Spleen (tissue), 11 donors: ENCODE data around the gene PPP2R5E. TPM values are rescaled to one million over a fixed set of nuclear protein-coding genes. Genes with fewer than 3 reads are reported as not detected.

Experiments
- DNase-seq: peaks from one replicate; pipeline ENCODE4 v3.0.0-alpha.2; 2020
- H3K27ac ChIP-seq, 8 donors: fragments of 200-600 bp; sonication (generic) in 7 of 8; 1 replicate in 4 of 8; 2 replicates in 4 of 8; pipeline versions ENCODE4 v1.5.0 to v1.8.0; 2016 to 2021; ENCODE audit warnings: inconsistent platforms in 4 of 8, mild to moderate bottlenecking in 4 of 8, moderate library complexity in 1 of 8
- H3K27me3 ChIP-seq, 7 donors: fragments of 200-600 bp; sonication (generic) in 6 of 7; replicated peaks in 1 of 7; 1 replicate in 4 of 7; 2 replicates in 3 of 7; pipeline versions ENCODE4 v1.5.0 to v1.8.0; 2016 to 2021; ENCODE audit warnings: inconsistent platforms in 3 of 7, mild to moderate bottlenecking in 1 of 7
- H3K36me3 ChIP-seq, 6 donors: fragments of 200-600 bp; sonication (generic) in 5 of 6; 1 replicate in 4 of 6; 2 replicates in 2 of 6; pipeline versions ENCODE4 v1.5.0 to v1.8.0; 2016 to 2021; ENCODE audit warnings: inconsistent platforms in 2 of 6
- H3K4me1 ChIP-seq, 6 donors: fragments of 200-600 bp; sonication (generic) in 5 of 6; 1 replicate in 3 of 6; 2 replicates in 3 of 6; pipeline versions ENCODE4 v1.5.0 to v1.8.0; 2016 to 2021; ENCODE audit warnings: inconsistent platforms in 3 of 6
- H3K4me3 ChIP-seq, 8 donors: fragments of 200-600 bp; sonication (generic) in 7 of 8; 1 replicate in 4 of 8; 2 replicates in 4 of 8; pipeline versions ENCODE4 v1.5.0 to v1.8.0; 2016 to 2021; ENCODE audit warnings: inconsistent platforms in 4 of 8, mild to moderate bottlenecking in 4 of 8, moderate library complexity in 2 of 8
- H3K9me3 ChIP-seq, 8 donors: fragments of 200-600 bp; sonication (generic) in 7 of 8; 1 replicate in 4 of 8; 2 replicates in 4 of 8; pipeline versions ENCODE4 v1.5.0 to v1.8.0; 2016 to 2021; ENCODE audit warnings: inconsistent platforms in 4 of 8
- POLR2A ChIP-seq, 3 donors: fragments of 450-650 bp; IDR thresholded peaks; one replicate each; pipeline ENCODE4 v1.5.1; 2017; ENCODE audit warnings: antibody characterized with exemption in 3 of 3, mild to moderate bottlenecking in 1 of 3
- POLR2AphosphoS5 ChIP-seq, 3 donors: sonication (generic); formaldehyde crosslinking; IDR thresholded peaks; one replicate each; pipeline ENCODE4 v1.5.1; 2017; ENCODE audit warnings: antibody characterized with exemption in 3 of 3
- WGBS, 5 donors: extraction: QIAGEN DNeasy Blood & Tissue Kit in 3 of 5; methylation state at CpG; one replicate each; pipeline versions ENCODE4 v1.1.5 to v1.1.7; 2013 to 2018; 5-methylcytosine and 5-hydroxymethylcytosine counted together
- intact Hi-C: fragments of 100-400 bp; cut with DNase I; formaldehyde crosslinking; loops from one replicate; pipeline ENCODE4 v1.15.0; 2023; ENCODE audit warnings: low total_unique reads
- polyA plus RNA-seq, 3 donors: library from polyadenylated mRNA; stranded (reverse); fragments of 200-250 nt; gene quantifications; one replicate each; pipeline ENCODE4 v1.2.1, GENCODE V29; 2013
- total RNA-seq, 7 donors: library from RNA; depleted of rRNA in 3 of 7; stranded (reverse); fragments of >200 nt in 3 of 7; fragmentation: NEBNext Ultra II Directional in 4 of 7; extraction: Animal tissue kit (Norgen Biotek cat#: 25700) in 4 of 7; gene quantifications; one replicate each; pipeline versions ENCODE4 v1.1.0 to v1.2.1, GENCODE V29; 2016 to 2021
- TF ChIP-seq, protein P1 (sequence below), 11 experiments: fragments of 200-600 bp in 7 of 11; fragments of 450-650 bp in 4 of 11; sonication (generic) in 4 of 11; IDR thresholded peaks in 8 of 11; conservative IDR thresholded peaks in 3 of 11; 1 replicate in 7 of 11; 2 replicates in 4 of 11; pipeline versions ENCODE4 v1.4.0 to v1.8.0; 2016 to 2021; ENCODE audit warnings: antibody characterized with exemption in 11 of 11, inconsistent platforms in 4 of 11, mild to moderate bottlenecking in 1 of 11
- donor health status: healthy with polysubstance abuse.
- donor health status: DM: no; HTN: no; CAD: no; lungs with moderate emphysema.
- donor health status: DM: no; HTN: no; CAD: no.
- donor health status: Bipolar disorder and iron deficiency.
- donor health status: healthy.
- donor health status: DM: no; HTN: no; CAD: no.
- donor health status: DM: yes; HTN: yes; CAD: no.

PPP2R5E gene
- total and polyA plus RNA-seq, 10 donors: 6.1 to 42.3 (median 29.1) TPM

DNA sequence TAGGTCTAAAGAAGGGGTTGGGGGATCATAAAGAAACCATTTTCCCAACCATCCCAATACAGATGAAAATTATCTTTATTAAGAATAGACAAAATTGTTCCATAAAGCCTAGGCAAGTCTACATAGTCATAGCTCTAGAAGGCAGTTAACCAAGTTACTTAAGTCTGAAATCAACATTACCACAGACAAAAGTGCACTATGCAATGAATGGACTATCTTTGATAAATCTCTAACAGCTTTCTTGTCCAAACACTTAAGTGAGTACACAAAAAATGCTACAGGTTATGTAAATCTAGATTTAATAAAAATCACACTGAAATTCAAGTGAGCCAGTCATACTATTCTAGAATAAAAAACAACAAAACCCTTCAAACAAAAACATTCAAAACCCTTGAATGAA, 137.5 kb downstream of the PPP2R5E start:
- H3K4me1 ChIP-seq: peaks cover 0 to 5% (median 0%) of the 10 kb centered on the region in 6 donors
- no peak overlapping the region for H3K4me3 ChIP-seq
- no peaks in the 10 kb centered on the region for H3K9me3 ChIP-seq
- DNase-seq: no peak
- H3K36me3 ChIP-seq: peaks cover 0 to 46% (median 5%) of the 10 kb centered on the region in 6 donors
- H3K27me3 ChIP-seq: no peaks in the 10 kb centered on the region
- intact Hi-C loops: no loop called here
- H3K27ac ChIP-seq: no peak overlapping the region
- TF ChIP-seq, protein P1, sequence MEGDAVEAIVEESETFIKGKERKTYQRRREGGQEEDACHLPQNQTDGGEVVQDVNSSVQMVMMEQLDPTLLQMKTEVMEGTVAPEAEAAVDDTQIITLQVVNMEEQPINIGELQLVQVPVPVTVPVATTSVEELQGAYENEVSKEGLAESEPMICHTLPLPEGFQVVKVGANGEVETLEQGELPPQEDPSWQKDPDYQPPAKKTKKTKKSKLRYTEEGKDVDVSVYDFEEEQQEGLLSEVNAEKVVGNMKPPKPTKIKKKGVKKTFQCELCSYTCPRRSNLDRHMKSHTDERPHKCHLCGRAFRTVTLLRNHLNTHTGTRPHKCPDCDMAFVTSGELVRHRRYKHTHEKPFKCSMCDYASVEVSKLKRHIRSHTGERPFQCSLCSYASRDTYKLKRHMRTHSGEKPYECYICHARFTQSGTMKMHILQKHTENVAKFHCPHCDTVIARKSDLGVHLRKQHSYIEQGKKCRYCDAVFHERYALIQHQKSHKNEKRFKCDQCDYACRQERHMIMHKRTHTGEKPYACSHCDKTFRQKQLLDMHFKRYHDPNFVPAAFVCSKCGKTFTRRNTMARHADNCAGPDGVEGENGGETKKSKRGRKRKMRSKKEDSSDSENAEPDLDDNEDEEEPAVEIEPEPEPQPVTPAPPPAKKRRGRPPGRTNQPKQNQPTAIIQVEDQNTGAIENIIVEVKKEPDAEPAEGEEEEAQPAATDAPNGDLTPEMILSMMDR (IDR thresholded peaks at IDR 0.05 in 8 of 11, conservative IDR thresholded peaks at IDR 0.05 in 3 of 11): no peak

DNA sequence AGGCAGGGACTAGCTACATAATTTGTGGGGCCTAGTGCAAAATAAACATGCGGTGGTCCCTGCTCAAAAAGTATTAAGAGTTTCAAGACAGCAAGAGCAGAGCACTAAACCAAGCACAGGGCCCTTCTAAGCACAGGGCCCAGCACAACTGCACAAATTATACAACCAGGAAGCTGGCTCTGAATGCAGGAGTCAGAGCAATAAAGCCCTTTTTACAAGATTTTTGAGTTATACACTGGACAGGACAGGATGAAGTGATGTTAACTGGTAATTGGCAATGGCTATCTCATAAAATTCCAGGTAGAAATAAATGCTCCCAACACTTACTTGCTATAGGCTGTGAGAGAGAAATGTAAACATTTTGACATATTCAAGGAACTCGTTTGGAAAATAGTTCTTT, 138.3 kb downstream of the PPP2R5E start:
- DNase-seq: no peak
- H3K9me3 ChIP-seq: no peaks in the 10 kb centered on the region
- peaks cover 0 to 5% (median 0%) of the 10 kb centered on the region in 6 donors for H3K4me1 ChIP-seq
- H3K27ac ChIP-seq: no peak overlapping the region
- WGBS, 5 donors: 88 to 94% (median 93%) methylated on average over 2 of the region's 2 CpGs
- intact Hi-C loops: no loop called here
- H3K4me3 ChIP-seq: no peak overlapping the region
- no peak for TF ChIP-seq POLR2AphosphoS5 (IDR thresholded peaks at IDR 0.05)
- TF ChIP-seq, protein P1 (IDR thresholded peaks at IDR 0.05 in 8 of 11, conservative IDR thresholded peaks at IDR 0.05 in 3 of 11): no peak
- TF ChIP-seq POLR2A (IDR thresholded peaks at IDR 0.05): no peak
- no peaks in the 10 kb centered on the region for H3K27me3 ChIP-seq
- H3K36me3 ChIP-seq: peaks cover 0 to 45% (median 5%) of the 10 kb centered on the region in 6 donors

DNA sequence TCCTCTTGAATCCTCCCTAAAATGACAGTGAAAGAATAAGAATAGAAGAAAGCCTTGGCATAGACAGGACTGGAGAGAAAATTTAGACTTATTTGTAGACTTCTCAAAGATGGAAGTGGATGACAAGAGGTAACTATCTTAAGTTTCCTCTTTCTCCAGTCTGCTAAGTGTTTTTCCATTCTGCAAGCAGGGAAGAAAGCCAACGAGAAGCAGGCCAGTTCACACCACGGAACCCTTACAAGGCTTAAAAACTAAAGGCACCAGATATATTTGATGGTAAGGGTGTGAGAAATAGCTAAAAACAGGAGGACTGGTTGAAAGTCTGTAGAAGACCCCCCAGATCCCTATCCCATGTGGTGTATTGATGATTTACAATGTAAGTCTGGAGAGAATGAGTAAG, 141.5 kb downstream of the PPP2R5E start:
- H3K27me3 ChIP-seq: no peaks in the 10 kb centered on the region
- no peaks in the 10 kb centered on the region for H3K9me3 ChIP-seq
- TF ChIP-seq, protein P1 (IDR thresholded peaks at IDR 0.05 in 8 of 11, conservative IDR thresholded peaks at IDR 0.05 in 3 of 11): no peak
- TF ChIP-seq POLR2A (IDR thresholded peaks at IDR 0.05): no peak
- TF ChIP-seq POLR2AphosphoS5 (IDR thresholded peaks at IDR 0.05): no peak
- 60 to 91% (median 77%) methylated on average over 2 of the region's 2 CpGs for WGBS, 5 donors
- H3K27ac ChIP-seq: no peak overlapping the region
- H3K4me1 ChIP-seq: peaks cover 0 to 5% (median 0%) of the 10 kb centered on the region in 6 donors
- intact Hi-C loops: no loop called here
- peaks cover 0 to 38% (median 2%) of the 10 kb centered on the region in 6 donors for H3K36me3 ChIP-seq
- no peak overlapping the region for H3K4me3 ChIP-seq
- no peak for DNase-seq

DNA sequence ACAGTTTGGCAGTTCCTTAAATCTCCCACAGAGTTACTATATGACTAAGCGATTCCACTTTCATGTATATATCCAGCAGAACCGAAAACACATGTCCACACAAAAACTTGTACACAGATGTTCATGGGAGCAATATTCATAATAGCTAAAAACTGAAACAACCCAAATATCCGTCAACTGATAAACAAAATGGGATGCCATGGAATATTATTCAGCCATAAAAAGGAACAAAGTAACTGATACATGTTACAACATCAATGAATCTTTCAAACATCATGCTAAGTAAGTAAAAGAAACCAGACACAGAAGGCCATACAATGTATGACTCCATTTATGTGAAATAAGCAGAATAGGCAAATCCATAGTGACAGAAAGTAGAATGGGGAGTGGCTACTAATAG, 144.2 kb downstream of the PPP2R5E start:
- H3K4me3 ChIP-seq: no peak overlapping the region
- DNase-seq: no peak
- TF ChIP-seq POLR2AphosphoS5 (IDR thresholded peaks at IDR 0.05) (no peak), POLR2A (IDR thresholded peaks at IDR 0.05) (no peak)
- TF ChIP-seq, protein P1 (IDR thresholded peaks at IDR 0.05 in 8 of 11, conservative IDR thresholded peaks at IDR 0.05 in 3 of 11): no peak
- H3K27me3 ChIP-seq: no peaks in the 10 kb centered on the region
- H3K4me1 ChIP-seq: peaks cover 0 to 5% (median 0%) of the 10 kb centered on the region in 6 donors
- no peak overlapping the region for H3K27ac ChIP-seq
- 89 to 99% (median 96%) methylated on average over 3 of the region's 3 CpGs for WGBS, 5 donors
- peaks cover 0 to 47% (median 5%) of the 10 kb centered on the region in 6 donors for H3K36me3 ChIP-seq
- intact Hi-C loops: loop anchor here (10.0 kb wide), 2 partner anchors 236 to 366 kb away; no protein-coding TSS in a partner anchor
- H3K9me3 ChIP-seq: no peaks in the 10 kb centered on the region
